GM19463 (cell line): Measurements from ENCODE around the gene ZNF484.
"Not testable (repeated sequence)": the region's sequence is repeated elsewhere in the genome, so short reads cannot be mapped to it uniquely, and the experiment has no call there.

ENCODE experiments used
- ATAC-seq: cut with Tn5 transposase; IDR thresholded peaks from one replicate; pipeline ENCODE4 v1.9.1; 2021; ENCODE audit warnings: mild to moderate bottlenecking, moderate library complexity; ENCODE audit not compliant: unreplicated experiment

ZNF484 gene

DNA sequence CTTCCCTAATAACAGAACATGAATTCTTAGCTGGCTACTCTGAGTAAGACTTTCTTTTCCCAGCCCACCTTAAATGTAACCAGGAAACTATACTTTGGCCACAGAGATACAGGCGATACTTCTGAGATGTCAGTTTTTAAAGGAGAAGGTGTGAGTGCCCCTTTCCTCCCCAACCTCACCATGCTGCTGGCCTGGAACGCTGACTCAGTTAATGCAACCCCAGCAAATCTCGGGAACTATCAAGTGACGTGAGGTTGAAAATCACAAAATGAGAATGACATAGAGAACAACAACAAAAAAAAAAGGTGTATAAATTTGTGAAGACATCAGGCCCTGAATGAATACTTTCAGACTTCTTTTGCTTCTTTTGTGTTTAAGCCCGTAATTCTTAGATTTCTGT, 13.7 kb downstream of the ZNF484 start:
- ATAC-seq = no peak

- no peak for ATAC-seq
These were observed 17.0 kb downstream of the ZNF484 start for GRCh38 chr9:92860867-92861266.

- no peak for ATAC-seq
These were observed 20.6 kb downstream of the ZNF484 start for GRCh38 chr9:92857236-92857635.

- no peak for ATAC-seq
These were observed 24.1 kb downstream of the ZNF484 start for GRCh38 chr9:92853716-92854115.

DNA sequence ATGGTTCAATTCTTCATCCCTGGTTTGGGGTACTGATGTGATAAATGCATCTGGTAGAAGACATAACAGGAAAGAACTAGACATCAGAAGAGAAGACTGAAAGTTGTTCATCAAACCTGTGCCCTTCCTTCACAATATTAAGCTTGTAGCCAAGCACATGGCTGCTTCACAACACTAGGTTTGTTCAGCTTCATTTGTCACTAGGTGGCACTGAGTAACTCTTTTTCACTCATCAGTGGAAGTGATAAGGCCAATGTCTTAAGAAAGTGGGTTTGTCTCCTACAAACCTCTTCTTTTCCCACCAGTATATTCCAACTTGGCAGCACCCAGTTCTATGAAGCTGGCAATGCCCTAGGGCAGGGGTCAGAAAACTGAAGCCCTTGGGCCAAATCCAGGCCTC, 26.9 kb downstream of the ZNF484 start:
- ATAC-seq = no peak

DNA sequence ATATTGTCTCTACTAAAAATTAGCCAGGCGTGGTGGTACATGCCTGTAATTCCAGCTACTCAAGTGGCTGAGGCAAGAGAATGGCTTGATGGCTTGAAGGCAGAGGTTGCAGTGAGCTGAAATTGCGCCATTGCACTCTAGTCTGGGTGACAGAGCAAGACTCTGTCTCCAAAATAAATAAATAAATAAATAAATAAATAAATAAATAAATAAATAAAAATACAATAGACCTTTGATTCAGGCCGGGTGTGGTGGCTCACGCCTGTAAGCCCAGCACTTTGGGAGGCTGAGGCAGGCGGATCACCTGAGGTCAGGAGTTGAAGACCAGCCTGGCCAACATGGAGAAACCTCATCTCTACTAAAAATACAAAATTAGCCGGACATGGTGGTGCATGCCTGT, 29.1 kb downstream of the ZNF484 start:
- ATAC-seq = not testable (repeated sequence)

GRCh38 chr9:92846662-92847145, 31.1 kb downstream of the ZNF484 start:
- ATAC-seq = no peak

GRCh38 chr9:92838411-92838810, 39.4 kb downstream of the ZNF484 start:
- not testable (repeated sequence) for ATAC-seq

DNA sequence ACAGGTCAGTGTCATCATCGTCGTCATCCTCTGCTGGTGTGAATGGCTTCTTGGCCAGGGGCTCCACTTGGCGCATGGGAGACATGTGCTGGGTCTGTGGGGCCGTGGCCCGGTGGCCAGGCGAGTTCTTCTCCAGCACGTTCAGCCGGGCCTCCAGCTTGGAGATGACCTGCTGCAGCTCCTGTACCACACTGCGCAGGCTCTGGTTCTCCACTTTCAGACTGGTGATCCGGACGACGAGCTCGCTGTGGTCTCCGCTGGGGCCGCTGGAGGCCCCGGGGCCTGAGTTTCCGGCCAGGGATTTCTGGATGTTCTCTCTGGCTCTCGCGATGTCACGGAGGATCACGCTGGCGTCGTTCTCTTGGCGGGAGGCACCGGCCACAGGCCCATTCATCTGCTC, 40.6 kb downstream of the ZNF484 start:
- ATAC-seq = no peak

DNA sequence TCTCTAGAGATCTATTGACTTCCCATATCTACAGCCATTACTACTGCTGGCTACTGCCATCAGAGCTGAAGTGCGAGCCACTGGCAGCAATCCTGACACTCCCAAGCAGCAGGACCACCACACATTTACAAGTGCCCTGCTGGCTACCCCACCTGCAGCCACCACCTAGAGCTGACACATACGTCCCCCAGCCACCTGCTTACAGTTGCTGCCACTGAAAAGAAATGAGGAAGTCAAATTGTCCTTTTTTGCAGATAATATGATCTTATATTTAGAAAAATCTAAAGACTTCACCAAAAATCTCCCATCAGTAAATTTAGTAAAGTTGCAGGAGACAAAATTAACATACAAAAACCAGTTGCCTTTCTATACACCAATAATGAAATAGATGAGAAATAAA, 48.4 kb downstream of the ZNF484 start:
- no peak for ATAC-seq

DNA sequence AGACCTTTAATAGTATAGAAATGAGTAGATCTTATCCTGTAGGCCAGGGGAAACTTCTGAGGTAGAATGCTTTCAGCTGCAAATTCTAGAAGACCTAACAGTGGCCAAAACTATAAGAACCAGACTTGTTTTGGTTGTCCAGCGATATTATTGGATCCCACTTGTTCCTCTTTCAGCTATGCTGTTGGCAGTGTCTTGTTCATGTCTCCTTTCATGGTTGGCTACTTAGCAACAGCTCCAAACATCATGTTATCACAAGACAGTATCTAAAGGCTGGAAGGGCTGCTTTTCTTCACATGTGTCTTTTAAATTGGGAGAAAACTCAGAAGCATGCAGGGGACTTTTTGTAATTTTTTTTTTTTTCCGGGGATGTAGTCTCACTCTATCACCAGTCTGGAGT, 52.8 kb downstream of the ZNF484 start:
- not testable (repeated sequence) for ATAC-seq

- ATAC-seq = no peak
These were observed 56.9 kb downstream of the ZNF484 start for GRCh38 chr9:92820964-92821363.

GRCh38 chr9:92819898-92820297, 57.9 kb downstream of the ZNF484 start:
- ATAC-seq = not testable (repeated sequence)

GRCh38 chr9:92809629-92810326, 68.1 kb downstream of the ZNF484 start:
- ATAC-seq = not testable (repeated sequence)

GRCh38 chr9:92808726-92809451, 68.9 kb downstream of the ZNF484 start:
- ATAC-seq = no peak

DNA sequence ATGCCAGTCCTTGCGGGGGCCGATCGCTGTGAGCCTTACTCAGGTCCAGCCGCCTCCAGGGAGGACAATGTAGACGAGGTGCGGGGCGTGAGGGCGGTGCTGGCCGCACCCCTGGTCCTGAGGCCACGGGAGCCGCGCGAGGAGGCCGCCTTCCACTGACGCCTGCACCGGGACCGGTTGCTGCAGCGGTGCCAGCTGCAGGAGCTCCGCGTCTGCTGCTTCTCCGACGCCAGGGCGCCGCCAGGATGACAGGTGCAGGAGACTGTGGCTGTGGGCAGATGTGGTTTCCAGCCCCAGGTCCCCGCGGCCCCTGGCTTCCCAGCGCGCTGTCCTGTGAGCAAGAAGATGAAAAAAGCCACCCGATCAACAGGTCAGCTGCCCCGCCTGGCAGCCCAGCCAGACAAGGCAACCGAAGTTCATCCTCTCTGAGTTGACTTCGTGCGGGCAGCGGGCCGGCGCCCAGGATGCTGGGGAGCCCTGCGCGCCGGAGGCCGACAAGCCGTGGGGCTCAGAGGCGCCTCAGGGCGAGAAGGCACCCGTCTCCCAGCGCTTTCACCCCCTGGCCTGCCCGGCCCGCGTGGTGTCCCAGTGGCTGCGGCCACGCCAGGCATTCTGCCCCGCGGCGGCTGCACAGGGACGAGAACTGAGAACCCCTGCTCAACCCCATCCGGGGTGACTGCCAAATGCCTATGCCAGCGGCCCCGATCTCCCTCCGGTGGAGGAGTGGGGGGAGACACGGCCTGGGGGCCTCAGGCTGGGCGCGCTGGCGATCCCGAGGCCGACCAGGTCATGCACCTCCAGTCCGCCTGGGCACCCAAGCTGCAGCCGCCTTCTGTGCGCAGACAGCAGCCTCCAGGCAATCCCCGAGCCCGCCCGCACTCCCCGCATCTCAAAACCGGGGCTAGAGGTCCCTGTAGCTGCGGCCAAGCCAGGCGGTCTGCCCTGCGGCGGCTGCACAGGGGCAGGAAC, 69.8 kb downstream of the ZNF484 start:
- no peak for ATAC-seq

DNA sequence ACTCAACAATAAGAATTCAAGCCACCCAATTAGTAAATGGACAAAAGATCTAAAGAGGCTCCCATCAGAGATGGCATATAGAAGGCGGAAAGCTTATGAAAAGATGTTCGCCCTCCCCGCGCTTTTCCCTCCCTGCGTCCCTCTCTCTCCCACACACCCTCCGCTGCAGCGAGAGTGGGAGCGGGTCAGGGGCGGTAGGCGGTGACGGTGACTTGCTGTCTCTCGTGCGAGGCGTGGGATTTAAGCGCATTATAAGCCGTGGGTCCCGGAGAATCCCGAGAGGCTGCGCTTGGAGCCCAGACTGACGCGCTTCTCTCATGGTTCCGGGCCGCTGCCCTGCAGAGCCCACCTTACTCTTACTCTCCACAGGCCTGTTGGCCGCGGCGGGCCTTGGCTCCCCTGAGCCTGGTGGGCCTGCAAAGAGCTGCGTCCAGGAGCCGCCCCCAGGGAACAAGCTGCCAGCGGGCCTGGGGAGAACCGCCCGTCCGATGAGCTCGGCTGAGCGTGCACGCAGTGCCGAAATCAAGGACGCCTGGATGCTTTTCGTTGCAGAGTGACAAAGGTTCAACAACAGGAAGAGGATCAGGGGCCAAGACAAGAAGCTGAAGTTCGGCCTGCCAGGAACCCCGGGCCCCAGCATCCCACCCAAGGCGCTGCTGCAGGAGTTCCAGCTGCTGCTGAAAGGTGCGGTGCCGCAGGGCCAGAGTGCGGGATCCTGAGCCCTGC, 70.6 kb downstream of the ZNF484 start:
- ATAC-seq = no peak

DNA sequence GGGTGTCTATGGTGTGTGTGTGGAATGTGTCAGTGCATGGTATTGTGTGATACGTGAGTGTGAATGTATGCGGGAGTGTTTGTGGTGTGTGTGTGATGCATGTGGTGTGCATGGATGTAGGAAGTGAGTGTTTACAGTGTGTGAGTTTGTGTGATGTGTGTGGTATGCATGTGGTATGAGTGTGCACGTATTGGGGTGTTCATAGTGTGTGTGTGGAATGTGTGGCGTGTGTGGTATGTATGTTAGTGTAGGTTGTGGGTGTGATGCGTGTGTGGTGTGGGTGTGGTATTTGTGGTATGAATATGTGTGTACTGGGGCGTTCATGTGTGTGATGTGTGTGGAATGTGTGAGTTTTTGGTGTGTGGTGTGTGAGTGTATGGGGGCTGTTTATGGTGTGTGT, 73.1 kb downstream of the ZNF484 start:
- no peak for ATAC-seq

GRCh38 chr9:92798358-92798757, 79.5 kb downstream of the ZNF484 start:
- ATAC-seq = no peak

GRCh38 chr9:92796337-92796804, 81.5 kb downstream of the ZNF484 start:
- not testable (repeated sequence) for ATAC-seq
